ENCODE measurements around the gene LRTM2. TPM values are rescaled to one million over a fixed set of nuclear protein-coding genes. Genes with fewer than 3 reads are reported as not detected.

The LRTM2 gene
- total RNA-seq, 1 donor from 2014 or later = 14.6 TPM

DNA sequence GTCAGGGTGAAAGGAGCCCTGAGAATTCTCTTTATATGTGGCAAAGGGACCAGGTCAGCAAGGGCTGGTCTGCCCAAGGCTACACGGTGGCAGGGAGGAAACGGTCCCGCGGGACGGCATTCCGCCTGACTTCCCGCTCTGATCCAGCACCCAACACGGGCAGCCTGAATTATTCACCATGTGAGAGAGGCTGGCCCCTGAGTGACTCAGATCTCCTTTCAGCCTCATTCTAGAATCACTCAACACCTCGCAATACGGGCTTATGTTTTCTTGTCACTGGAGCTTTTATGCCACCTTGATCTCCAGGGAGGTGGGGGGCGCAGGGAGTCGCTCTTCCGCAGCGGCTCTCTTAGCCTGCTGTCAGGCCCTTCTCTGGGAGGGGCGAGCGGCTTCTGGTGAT is 8.5 kb downstream of the LRTM2 start:
- Mint-ChIP-seq H3K4me1 (ENCODE audit: low read depth, unreplicated experiment) (peaks cover 32% of the 10 kb centered on the region), H3K36me3 (ENCODE audit: unreplicated experiment) (no peaks in the 10 kb centered on the region), H3K27ac (ENCODE audit: unreplicated experiment) (no peak overlapping the region), H3K4me3 (ENCODE audit: unreplicated experiment) (no peak overlapping the region), H3K27me3 (ENCODE audit: unreplicated experiment) (peaks cover 5% of the 10 kb centered on the region), H3K9me3 (ENCODE audit: unreplicated experiment) (peaks cover 9% of the 10 kb centered on the region)
- TF ChIP-seq, protein P1, sequence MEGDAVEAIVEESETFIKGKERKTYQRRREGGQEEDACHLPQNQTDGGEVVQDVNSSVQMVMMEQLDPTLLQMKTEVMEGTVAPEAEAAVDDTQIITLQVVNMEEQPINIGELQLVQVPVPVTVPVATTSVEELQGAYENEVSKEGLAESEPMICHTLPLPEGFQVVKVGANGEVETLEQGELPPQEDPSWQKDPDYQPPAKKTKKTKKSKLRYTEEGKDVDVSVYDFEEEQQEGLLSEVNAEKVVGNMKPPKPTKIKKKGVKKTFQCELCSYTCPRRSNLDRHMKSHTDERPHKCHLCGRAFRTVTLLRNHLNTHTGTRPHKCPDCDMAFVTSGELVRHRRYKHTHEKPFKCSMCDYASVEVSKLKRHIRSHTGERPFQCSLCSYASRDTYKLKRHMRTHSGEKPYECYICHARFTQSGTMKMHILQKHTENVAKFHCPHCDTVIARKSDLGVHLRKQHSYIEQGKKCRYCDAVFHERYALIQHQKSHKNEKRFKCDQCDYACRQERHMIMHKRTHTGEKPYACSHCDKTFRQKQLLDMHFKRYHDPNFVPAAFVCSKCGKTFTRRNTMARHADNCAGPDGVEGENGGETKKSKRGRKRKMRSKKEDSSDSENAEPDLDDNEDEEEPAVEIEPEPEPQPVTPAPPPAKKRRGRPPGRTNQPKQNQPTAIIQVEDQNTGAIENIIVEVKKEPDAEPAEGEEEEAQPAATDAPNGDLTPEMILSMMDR (IDR thresholded peaks at IDR 0.05; ENCODE audit: partially characterized antibody, unreplicated experiment) = no peak
- no peak for DNase-seq

DNA sequence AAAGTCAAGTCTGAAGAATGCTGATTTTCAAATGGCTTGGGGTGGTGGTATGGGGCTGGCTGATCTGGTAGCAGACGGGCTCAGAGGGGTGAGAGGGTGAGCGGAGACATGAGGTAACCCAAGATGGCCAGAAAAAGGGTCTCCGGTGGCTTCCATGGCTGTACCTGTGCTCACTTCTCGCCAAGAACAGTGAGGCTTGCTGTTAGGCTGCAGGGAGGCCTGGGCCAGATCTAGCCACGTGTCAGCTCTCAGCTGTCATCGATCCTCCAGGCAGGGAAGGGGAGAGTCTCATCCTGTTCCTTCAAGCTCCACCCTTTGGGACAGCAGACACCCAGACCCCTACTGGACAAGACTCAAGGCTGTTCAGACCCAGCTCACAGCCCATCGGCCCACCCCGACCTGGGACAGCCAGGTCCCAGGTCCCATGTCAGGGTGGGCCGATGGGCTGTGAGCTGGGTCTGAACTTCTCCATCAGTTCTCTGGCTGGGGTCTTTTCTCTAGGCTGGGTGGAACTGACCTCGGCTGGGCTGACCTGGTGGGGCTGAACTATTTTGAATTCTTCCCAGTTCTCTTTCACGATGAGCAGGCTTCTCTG is 9.0 kb downstream of the LRTM2 start:
- TF ChIP-seq, protein P1 (IDR thresholded peaks at IDR 0.05; ENCODE audit: partially characterized antibody, unreplicated experiment) = no peak
- peaks cover 7% of the 10 kb centered on the region for H3K9me3 Mint-ChIP-seq (ENCODE audit: unreplicated experiment)
- peak overlapping the region; percentile 86 for H3K27ac Mint-ChIP-seq (ENCODE audit: unreplicated experiment)
- no peaks in the 10 kb centered on the region for H3K36me3 Mint-ChIP-seq (ENCODE audit: unreplicated experiment)
- H3K4me1 Mint-ChIP-seq (ENCODE audit: low read depth, unreplicated experiment) = peaks cover 32% of the 10 kb centered on the region
- peaks cover 5% of the 10 kb centered on the region for H3K27me3 Mint-ChIP-seq (ENCODE audit: unreplicated experiment)
- H3K4me3 Mint-ChIP-seq (ENCODE audit: unreplicated experiment) = peak overlapping the region; percentile 38
- no peak for DNase-seq

DNA sequence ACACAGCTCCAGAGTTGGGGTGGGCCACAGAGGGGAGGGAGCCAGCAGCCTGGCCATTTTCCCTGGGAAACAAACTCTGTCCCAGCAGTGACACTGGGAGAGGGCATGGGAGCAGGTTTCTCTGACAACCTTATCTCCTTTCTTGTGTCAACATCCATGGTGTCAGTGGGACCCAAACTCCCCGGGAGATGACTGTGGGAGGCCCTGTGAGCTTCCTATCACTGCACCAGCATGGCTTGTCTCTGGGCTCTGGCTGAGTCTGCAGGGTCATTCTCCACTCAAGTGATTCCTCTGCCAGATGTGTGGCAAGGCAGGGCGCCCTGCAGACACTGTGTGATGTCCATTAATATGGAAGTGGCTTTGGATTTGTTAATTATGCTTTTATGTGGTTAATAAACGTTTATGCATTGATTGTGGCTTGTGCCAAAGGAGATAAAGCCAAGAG is 10.1 kb downstream of the LRTM2 start:
- H3K4me3 Mint-ChIP-seq (ENCODE audit: unreplicated experiment) = no peak overlapping the region

DNA sequence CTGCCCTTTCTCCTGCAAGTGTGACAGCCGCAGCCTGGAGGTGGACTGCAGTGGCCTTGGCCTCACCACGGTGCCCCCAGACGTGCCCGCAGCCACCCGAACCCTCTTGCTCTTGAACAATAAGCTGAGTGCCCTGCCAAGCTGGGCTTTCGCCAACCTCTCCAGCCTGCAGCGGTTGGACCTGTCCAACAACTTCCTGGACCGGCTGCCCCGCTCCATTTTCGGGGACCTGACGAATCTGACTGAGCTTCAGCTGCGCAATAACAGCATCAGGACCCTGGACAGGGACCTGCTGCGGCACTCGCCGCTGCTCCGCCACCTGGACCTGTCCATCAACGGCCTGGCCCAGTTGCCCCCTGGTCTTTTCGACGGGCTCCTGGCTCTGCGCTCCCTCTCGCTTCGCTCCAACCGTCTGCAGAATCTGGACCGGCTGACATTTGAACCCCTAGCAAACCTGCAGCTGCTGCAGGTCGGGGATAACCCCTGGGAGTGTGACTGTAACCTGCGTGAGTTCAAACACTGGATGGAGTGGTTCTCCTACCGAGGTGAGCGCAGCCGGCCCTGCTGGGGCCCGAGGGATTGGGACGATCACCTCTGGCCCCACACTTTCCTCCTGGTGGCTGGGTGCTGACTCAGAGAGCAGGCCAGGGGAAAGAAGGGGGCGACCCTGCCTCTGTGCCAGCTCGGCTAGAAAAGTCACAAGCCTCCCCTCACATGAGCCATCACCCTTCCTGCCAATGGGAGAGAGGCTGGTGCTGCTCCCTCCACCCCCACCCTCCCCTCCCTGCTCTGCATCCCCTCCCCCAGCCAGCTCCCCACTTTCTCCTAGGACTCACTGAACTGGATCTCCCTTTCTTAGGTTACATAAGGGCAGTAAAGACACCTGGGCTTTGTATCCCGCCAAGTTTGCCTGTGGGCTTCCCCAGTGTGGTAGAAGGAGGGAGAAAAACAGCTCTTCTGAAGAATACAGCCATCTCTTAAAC is 10.9 kb downstream of the LRTM2 start:
- TF ChIP-seq, protein P1 (IDR thresholded peaks at IDR 0.05; ENCODE audit: partially characterized antibody, unreplicated experiment) = no peak
- Mint-ChIP-seq H3K27ac (ENCODE audit: unreplicated experiment) (no peak overlapping the region), H3K4me3 (ENCODE audit: unreplicated experiment) (no peak overlapping the region), H3K36me3 (ENCODE audit: unreplicated experiment) (peaks cover 5% of the 10 kb centered on the region), H3K4me1 (ENCODE audit: low read depth, unreplicated experiment) (peaks cover 25% of the 10 kb centered on the region), H3K9me3 (ENCODE audit: unreplicated experiment) (peaks cover 3% of the 10 kb centered on the region), H3K27me3 (ENCODE audit: unreplicated experiment) (peaks cover 5% of the 10 kb centered on the region)
- peak; percentile 4 for DNase-seq

More for the DNA sequence above, 10.1 kb downstream of the LRTM2 start:
- Mint-ChIP-seq H3K4me1 (ENCODE audit: low read depth, unreplicated experiment) (peaks cover 28% of the 10 kb centered on the region), H3K36me3 (ENCODE audit: unreplicated experiment) (peaks cover 5% of the 10 kb centered on the region), H3K9me3 (ENCODE audit: unreplicated experiment) (peaks cover 3% of the 10 kb centered on the region), H3K27me3 (ENCODE audit: unreplicated experiment) (peaks cover 5% of the 10 kb centered on the region), H3K27ac (ENCODE audit: unreplicated experiment) (no peak overlapping the region)
- DNase-seq = no peak
- TF ChIP-seq, protein P1 (IDR thresholded peaks at IDR 0.05; ENCODE audit: partially characterized antibody, unreplicated experiment) = no peak
